T-helper 1 cell treated with Interleukin-12 subunit alpha and Interleukin-12 subunit beta and Interleukin-4 antibody, amounts not matched to agents 30 μg/mL and 1 μg/mL, for 36 hours (primary cell): Measurements from ENCODE around the gene PXMP4.

Experiments used
- H3K27ac Mint-ChIP-seq: one replicate; pipeline ENCODE4 v1.8.0; 2021; ENCODE audit warnings: mild to moderate bottlenecking, mixed read lengths
- H3K27me3 Mint-ChIP-seq: one replicate; pipeline ENCODE4 v1.8.0; 2021; ENCODE audit warnings: low read depth, mixed read lengths
- H3K36me3 Mint-ChIP-seq: one replicate; pipeline ENCODE4 v1.8.0; 2021; ENCODE audit warnings: low read depth, mixed read lengths
- H3K4me1 Mint-ChIP-seq: one replicate; pipeline ENCODE4 v1.8.0; 2021; ENCODE audit warnings: low read depth, mixed read lengths
- H3K4me3 Mint-ChIP-seq: one replicate; pipeline ENCODE4 v1.8.0; 2021; ENCODE audit warnings: mild to moderate bottlenecking, moderate library complexity, mixed read lengths
- H3K9me3 Mint-ChIP-seq: one replicate; pipeline ENCODE4 v1.8.0; 2021; ENCODE audit warnings: mixed read lengths

PXMP4 gene

DNA sequence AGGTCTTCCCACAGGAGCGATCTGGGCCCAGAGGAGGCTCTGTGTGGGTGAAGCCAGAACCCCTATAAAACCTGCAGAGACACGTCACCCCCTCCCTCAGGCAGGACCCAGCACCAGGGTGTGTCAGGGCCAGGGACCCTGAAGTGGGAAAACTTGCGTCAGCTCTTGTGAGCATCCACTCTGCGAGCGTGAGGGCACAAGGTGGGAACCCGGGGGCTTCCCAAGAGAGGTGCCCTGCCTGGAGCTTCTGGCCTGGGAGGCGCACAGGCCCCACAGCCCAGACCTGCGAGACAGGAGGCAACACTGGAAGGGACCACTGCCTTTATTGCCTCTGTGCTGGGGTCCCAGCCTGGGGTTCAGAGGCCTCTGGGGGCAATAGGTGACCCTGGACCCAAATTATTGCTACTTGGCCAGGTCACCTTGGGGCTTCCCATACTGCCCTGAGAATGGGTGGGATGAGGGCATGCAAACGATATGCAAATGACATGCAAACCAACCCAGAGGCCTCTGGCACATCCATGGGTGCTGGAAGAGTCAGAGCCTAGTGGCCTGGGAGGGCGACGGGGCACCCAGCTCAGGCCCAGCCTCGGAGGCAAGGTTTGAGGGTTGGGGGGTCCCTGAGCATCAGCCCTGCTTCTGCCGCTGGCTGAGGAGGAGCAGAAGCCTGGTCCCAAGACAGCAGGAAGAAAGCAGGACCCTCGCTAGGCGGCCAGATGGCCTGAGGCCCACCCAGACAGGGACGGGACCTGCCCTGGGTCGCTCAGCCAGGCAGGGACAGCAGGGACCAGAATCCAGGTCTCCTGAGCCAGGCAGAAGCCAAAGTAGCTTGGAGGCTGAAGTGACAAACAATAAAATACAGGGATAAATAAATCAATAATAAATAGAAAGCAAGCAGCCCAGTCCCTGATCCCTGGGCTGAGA, 63.1 kb downstream of the PXMP4 start:
- no peak overlapping the region for H3K27ac Mint-ChIP-seq

DNA sequence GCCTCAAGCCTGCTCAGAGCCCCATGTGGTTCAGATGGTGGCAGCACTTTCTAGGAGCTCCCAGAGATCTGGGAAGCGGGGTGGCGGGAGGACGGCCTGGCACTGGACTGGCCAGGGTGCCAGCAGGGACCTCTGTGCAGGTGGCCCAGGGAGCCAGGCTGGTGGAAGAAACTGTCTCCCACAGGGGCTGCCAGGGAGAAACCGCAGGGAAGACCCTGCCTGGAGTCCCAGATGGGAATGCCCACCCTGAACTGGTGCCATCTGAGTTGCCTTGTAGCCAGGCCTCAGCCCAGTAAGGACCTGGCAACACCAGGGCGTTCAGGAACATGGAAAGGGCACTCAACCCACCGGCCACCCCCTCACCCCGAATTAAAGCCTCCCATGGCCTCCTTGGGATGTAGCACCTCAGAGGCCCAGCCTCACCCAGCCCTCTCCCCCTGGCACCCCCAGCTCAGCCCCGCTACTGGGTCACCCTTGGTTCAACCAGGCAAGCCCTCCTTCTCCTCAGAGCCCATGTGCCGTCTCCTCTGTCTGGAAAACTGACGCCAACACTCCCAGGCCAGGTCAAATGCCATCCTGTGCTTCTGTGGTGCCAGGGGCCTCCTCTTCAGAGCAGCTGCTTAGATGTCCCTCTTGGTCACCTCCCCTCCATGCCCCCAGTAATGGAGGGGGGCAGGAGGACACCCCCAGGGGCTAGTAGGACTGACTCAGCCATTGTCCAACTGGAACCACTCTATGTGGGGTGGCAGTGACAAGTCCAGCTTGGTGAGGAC, 63.9 kb downstream of the PXMP4 start:
- no peaks in the 10 kb centered on the region for H3K27me3 Mint-ChIP-seq
- H3K9me3 Mint-ChIP-seq, result no peaks in the 10 kb centered on the region
- no peak overlapping the region for H3K4me3 Mint-ChIP-seq
- H3K36me3 Mint-ChIP-seq, result peaks cover 10% of the 10 kb centered on the region
- no peak overlapping the region for H3K27ac Mint-ChIP-seq
- peaks cover 8% of the 10 kb centered on the region for H3K4me1 Mint-ChIP-seq

More for the DNA sequence above, 63.1 kb downstream of the PXMP4 start:
- Mint-ChIP-seq H3K9me3 (no peaks in the 10 kb centered on the region), H3K4me1 (peaks cover 4% of the 10 kb centered on the region), H3K36me3 (peaks cover 10% of the 10 kb centered on the region), H3K4me3 (no peak overlapping the region), H3K27me3 (no peaks in the 10 kb centered on the region)

DNA sequence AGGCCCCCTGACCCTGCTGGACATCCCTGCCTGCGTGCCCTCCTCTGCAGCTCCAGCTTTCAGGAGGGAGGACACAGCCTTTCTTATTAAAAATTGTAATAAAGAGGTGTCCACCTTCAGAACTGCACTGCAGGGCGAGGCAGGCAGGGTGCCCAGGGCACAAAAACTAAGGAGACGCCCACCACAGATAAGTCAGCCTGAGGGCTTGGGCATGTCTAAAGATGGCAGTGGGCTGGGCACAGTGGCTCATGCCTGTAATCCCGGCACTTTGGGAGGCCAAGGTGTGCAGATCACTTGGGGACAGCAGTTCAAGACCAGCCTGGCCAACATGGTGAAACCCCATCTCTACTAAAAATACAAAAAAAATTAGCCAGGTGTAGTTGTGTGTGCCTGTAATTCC, 64.9 kb downstream of the PXMP4 start:
- peak overlapping the region; percentile 55 for H3K27ac Mint-ChIP-seq
- no peaks in the 10 kb centered on the region for H3K9me3 Mint-ChIP-seq
- no peaks in the 10 kb centered on the region for H3K27me3 Mint-ChIP-seq
- no peak overlapping the region for H3K4me3 Mint-ChIP-seq
- H3K36me3 Mint-ChIP-seq, result peaks cover 7% of the 10 kb centered on the region
- H3K4me1 Mint-ChIP-seq, result peaks cover 8% of the 10 kb centered on the region

DNA sequence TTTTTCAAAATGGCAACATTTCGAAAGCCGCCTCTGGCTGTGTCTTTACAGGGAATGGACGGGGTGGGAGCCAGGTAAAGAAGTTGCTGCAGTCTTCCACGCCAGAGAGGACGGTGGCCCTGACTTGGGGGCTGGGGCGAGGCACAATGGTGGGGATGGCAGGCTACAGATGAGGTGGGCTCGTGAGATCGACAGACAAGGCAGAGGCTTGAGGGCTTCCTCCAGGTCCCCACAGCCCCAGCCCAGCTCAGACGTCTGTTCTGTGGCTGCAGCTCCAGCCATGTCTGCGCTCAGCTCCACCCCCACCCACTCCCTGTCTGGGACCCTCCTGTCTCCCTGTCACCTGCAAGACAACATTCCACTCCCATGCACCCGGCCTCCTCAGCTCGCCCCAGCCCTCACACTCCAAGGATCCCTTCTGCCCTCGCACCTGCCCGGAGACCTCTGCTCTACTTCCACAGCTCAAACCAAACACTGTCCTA, 65.4 kb downstream of the PXMP4 start:
- Mint-ChIP-seq H3K27ac (peak overlapping the region; percentile 55), H3K4me1 (peaks cover 8% of the 10 kb centered on the region), H3K4me3 (no peak overlapping the region), H3K9me3 (no peaks in the 10 kb centered on the region), H3K36me3 (peaks cover 7% of the 10 kb centered on the region), H3K27me3 (no peaks in the 10 kb centered on the region)

DNA sequence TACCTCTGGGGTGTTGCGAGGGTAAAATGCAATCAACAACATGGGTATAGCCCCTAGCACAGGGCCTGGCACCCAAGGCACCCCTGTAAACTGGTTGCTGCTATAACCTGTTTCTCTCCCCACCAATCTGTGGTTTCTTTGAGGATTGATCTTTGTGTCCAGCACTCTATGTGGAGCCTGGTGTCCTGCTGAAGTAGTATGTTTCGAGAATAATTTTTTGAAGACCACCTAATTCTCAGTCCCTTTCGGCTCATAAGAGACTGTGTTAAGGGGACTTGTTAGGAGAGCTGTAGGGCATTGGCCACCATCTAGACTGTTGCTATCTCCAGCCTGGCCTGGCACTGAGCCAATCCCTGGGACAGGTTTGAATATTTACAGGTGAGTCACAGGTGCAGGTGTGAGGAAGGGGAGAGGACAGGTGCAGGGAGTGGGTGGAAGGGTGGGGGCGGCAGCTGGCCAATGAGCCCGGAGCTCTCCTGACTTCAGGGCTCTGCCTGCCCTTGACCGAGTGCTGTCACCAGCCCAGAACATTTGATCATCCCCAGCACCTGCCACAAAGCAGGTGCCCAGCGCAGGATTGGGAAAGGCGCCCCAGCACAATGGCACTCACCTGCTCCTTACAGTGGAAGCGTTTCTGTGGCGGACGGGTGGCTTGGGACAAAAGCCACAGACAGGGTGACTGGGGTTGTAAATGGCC, 66.1 kb downstream of the PXMP4 start:
- no peaks in the 10 kb centered on the region for H3K27me3 Mint-ChIP-seq
- H3K4me3 Mint-ChIP-seq, result no peak overlapping the region
- H3K36me3 Mint-ChIP-seq, result peaks cover 6% of the 10 kb centered on the region

DNA sequence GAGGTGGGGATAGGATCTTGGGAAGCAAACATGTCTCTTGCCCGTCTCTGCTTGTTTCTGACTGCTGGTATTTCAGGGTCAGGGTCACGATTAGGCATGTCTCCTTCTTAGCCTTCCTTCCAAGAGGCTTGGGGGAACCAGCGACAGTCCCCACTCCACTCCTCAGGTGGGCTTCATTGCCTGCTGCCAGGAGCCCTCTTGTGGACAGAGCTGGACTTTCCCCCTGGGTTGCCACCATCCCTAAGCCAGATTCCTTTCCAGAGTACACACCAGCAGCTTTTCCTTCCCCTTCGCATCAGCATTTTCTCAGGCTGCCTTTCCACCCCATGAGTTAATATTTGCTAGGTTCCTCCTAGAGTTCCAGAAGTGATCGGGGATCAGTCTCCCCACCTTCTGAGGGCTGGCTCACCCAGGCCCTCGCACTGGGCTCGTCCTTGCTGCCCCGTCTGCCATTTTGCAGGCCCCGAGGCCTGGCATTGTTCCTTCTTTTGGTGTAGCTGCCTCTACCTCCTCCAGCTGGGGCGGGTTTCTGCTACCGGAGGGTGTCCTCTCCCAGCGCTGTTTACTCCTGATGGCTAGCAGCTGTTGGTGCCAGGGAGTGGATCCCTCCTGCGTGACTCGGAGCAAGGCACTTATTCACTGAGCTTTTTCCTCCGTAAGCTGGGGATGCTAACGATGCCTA, 66.8 kb downstream of the PXMP4 start:
- Mint-ChIP-seq H3K9me3 (no peaks in the 10 kb centered on the region), H3K36me3 (peaks cover 5% of the 10 kb centered on the region), H3K4me1 (peaks cover 8% of the 10 kb centered on the region), H3K27me3 (no peaks in the 10 kb centered on the region), H3K4me3 (no peak overlapping the region), H3K27ac (peak overlapping the region; percentile 43)

More for the DNA sequence above, 66.1 kb downstream of the PXMP4 start:
- H3K27ac Mint-ChIP-seq, result no peak overlapping the region
- peaks cover 8% of the 10 kb centered on the region for H3K4me1 Mint-ChIP-seq
- H3K9me3 Mint-ChIP-seq, result no peaks in the 10 kb centered on the region
